Fibroblast of pulmonary artery (primary cell): ENCODE data around the gene CYP4F2.
"Not testable (repeated sequence)": the region's sequence is repeated elsewhere in the genome, so short reads cannot be mapped to it uniquely, and the experiment has no call there.

ENCODE experiments used
- DNase-seq: peaks from one replicate; pipeline ENCODE4 v3.0.0-alpha.2; 2010; ENCODE audit warnings: low read depth
- H3K4me3 ChIP-seq: replicated peaks from 2 replicates; pipeline ENCODE4 v1.5.1; 2011; ENCODE audit warnings: low read depth, mild to moderate bottlenecking, control low read depth, low read length, moderate library complexity
- TF ChIP-seq, protein P1 (sequence below): IDR thresholded peaks from 2 replicates; pipeline ENCODE4 v1.5.1; 2011; ENCODE audit warnings: mild to moderate bottlenecking, control low read depth, low read length, inconsistent platforms; ENCODE audit errors: missing control alignments

CYP4F2 gene

GRCh38 chr19:15935167-15935702, 37.4 kb upstream of the CYP4F2 start:
- no peak overlapping the region for H3K4me3 ChIP-seq
- DNase-seq = no peak
- TF ChIP-seq, protein P1, sequence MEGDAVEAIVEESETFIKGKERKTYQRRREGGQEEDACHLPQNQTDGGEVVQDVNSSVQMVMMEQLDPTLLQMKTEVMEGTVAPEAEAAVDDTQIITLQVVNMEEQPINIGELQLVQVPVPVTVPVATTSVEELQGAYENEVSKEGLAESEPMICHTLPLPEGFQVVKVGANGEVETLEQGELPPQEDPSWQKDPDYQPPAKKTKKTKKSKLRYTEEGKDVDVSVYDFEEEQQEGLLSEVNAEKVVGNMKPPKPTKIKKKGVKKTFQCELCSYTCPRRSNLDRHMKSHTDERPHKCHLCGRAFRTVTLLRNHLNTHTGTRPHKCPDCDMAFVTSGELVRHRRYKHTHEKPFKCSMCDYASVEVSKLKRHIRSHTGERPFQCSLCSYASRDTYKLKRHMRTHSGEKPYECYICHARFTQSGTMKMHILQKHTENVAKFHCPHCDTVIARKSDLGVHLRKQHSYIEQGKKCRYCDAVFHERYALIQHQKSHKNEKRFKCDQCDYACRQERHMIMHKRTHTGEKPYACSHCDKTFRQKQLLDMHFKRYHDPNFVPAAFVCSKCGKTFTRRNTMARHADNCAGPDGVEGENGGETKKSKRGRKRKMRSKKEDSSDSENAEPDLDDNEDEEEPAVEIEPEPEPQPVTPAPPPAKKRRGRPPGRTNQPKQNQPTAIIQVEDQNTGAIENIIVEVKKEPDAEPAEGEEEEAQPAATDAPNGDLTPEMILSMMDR = no peak

DNA sequence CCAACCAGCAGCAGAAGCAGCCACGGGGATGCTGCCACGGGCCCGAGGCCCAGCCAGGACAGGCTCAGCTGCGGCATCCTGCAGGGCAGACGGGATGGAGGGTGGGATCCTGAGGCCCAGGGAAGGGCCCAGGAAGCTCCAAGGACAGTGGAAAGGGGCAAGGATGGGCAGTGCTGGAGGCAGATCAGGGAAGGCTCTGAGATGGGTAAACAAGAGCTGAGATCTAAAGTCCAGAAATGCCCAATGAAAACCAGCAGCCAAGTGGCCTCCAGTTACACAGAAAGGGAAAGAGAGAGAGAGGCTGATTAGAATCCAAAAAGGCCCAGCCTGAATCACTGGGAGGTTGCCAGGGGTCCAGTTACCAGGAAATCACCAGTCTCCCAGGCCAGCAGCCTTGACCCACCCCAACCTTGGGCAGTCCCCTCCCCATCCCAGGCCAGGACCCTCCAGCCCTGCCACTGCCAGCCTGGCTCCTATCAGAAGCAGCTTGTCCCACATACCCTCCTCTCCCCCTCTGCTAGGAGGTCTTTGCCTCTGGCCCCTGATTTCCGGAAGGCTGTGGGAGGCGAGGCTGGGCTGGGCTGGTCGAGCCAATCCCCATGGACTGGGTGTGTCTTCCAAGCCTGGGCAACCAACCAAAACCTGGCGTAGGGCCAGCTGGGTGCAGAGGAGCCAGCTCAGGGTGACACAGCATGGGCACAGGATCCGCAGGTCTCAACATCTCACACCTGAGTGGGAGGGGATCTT, 36.6 kb upstream of the CYP4F2 start, which contains the start of gene CYP4F11:
Gene CYP4F11 (minus strand): TSS at position 198 of the 747 bp plus-strand sequence. CDS start 121 bp downstream, at position 77.
- H3K4me3 ChIP-seq = no peak within 1 kb of the TSS
- TF ChIP-seq, protein P1 = no peak
- no peak for DNase-seq

GRCh38 chr19:15933761-15934331, 36.0 kb upstream of the CYP4F2 start:
- not testable (repeated sequence) for DNase-seq, H3K4me3 ChIP-seq

- H3K4me3 ChIP-seq = no peak overlapping the region
- TF ChIP-seq, protein P1 = no peak
- no peak for DNase-seq
Measured at GRCh38 chr19:15928321-15928720, 30.4 kb upstream of the CYP4F2 start.

GRCh38 chr19:15926484-15926883, 28.6 kb upstream of the CYP4F2 start:
- no peak overlapping the region for H3K4me3 ChIP-seq
- DNase-seq = no peak
- TF ChIP-seq, protein P1 = no peak

DNA sequence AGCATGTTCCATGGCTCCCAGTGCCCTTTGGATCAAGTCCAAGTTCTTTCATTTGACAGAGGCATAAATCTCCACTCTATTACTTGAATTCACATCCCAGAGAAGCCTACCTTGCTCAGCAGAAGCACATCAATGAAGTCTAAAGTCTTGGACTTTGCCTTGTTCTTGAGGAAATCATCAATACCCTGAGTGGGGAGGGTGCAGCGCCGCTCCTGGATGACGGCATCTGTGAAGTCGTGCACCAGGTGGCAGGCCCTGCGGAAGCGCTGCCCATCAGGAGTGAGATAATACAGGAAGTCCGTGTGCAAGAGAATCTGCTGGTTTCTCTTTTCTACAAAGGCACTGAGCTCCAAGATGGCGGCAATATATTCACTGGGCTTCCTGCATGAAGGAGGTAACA, 25.8 kb upstream of the CYP4F2 start:
- DNase-seq = no peak
- H3K4me3 ChIP-seq = no peak overlapping the region
- TF ChIP-seq, protein P1 = no peak

GRCh38 chr19:15922021-15922420, 24.1 kb upstream of the CYP4F2 start:
- H3K4me3 ChIP-seq = no peak overlapping the region
- TF ChIP-seq, protein P1 = no peak
- DNase-seq = no peak
